HG03432 (cell line): ENCODE results near the gene ME3.

Experiments used
- ATAC-seq: cut with Tn5 transposase; IDR thresholded peaks from one replicate; pipeline ENCODE4 v1.9.1; 2021; ENCODE audit warnings: mild to moderate bottlenecking, moderate library complexity; ENCODE audit not compliant: unreplicated experiment

The ME3 gene

DNA sequence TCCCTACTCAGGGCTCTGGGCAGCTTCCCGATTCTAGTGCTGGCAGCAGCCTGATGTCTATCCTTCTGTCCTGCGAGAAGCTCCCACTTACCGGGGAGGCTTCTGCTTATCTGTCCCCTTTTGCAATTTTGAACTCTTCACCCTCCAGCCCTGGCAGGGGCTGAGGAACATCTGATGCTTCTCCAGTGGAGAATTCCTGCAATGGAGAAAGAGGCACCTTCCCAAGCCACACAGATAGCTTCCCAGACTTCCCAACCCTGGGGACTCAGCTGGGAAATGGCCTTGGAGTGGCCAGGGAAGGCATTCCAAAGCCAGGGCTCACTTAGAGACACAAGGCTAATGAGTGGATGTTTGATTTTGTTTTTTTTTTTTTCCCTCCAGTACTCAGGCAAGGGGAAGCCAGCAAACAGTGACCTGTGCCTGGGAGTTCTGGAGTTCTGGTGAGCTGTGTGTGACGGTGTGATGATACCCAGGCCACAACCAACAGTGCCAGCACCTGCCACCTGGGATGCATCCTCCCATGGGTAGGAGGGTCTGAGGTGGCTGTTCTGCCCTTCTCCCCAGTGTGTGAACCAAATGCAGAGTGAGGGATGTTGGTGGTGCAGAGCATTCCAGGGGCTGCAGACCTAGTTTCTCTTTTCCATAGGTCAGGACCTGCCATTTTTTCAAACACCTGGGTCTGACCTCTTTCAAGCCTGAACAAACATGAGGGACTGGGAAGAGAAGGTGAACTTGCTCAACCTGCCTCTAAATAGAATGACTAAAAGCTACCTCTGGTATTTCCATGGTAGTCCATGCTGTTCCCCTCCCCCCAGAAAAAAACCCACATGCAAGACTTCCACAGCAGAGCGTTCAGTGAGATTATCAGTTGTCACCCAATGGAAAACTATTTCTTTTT is 202.7 kb downstream of the ME3 start:
- ATAC-seq = no peak

DNA sequence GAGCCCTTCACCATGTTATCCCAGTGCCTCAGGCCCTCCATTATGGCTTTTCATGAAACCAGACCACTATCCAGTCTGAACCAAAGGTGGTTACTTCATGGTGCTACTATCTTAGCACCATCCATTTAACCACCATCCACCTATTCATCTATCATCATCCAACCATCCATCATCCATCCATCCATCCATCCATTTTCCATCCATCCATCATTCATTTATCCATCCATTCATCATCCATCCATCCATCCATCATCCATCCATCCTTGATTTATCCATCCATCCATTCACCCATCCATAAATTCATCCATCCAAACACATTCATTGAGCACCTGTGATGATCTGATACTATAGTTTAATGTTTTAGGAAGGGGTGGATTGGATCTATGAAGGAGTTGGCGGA is 204.2 kb downstream of the ME3 start:
- no peak for ATAC-seq

GRCh38 chr11:86464509-86465221 is 207.8 kb downstream of the ME3 start:
- no peak for ATAC-seq

DNA sequence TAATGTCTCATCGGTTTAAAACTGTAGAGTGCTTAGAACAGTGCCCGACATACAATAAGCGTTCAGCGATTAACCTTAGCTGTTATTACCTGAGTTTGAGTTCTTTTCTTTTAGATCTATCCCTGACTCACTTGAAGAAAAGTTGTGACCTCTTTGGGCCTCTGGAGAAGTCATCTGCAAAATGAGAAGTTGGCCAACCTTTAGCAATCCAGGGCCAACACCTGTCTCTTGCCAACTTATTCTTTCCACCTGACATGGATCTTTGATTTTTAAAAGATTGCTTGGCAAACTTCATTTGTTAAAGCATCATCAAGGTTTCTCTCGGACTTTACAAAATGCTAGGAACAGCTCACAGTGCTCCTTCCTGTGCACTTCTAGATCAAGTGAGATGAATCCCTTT is 208.5 kb downstream of the ME3 start:
- ATAC-seq = no peak

DNA sequence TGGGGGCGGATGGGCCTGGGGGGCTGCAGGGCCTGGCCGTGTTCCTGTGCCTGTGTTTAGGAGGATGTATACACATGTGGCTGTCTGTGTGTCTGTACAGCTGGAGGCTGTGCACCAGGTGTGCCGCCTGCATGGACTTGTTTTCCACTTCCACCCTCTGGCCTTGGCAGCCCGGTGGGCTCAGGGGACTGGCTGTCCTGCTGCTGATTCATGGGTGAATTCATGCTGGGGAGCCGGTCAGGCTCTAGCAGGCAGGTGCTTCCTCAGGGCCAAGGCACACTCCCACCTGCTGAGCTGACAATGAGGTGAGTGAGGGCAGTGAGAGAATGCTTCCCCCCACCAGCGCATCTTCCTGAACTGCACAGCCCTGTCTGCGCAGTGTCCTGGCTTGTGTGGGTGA is 209.3 kb downstream of the ME3 start:
- no peak for ATAC-seq

DNA sequence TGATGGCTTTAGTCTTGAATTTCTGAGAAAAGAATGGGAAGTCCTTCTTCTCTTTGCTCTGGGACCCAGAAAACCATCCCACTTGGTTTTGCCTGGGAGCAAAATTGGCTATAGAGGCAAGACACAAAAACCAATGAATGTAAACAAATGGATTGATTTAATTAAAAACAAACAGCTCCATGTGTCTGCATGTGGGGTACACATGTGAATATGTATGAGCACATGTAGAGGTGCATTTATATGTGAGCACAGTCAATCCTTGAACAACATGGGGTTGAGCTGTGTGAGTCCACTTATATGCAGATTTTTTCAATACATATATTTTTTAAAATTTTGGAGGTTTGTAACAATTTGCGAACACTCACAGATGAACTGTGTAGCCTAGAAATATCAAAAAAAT is 210.5 kb downstream of the ME3 start:
- ATAC-seq = no peak

DNA sequence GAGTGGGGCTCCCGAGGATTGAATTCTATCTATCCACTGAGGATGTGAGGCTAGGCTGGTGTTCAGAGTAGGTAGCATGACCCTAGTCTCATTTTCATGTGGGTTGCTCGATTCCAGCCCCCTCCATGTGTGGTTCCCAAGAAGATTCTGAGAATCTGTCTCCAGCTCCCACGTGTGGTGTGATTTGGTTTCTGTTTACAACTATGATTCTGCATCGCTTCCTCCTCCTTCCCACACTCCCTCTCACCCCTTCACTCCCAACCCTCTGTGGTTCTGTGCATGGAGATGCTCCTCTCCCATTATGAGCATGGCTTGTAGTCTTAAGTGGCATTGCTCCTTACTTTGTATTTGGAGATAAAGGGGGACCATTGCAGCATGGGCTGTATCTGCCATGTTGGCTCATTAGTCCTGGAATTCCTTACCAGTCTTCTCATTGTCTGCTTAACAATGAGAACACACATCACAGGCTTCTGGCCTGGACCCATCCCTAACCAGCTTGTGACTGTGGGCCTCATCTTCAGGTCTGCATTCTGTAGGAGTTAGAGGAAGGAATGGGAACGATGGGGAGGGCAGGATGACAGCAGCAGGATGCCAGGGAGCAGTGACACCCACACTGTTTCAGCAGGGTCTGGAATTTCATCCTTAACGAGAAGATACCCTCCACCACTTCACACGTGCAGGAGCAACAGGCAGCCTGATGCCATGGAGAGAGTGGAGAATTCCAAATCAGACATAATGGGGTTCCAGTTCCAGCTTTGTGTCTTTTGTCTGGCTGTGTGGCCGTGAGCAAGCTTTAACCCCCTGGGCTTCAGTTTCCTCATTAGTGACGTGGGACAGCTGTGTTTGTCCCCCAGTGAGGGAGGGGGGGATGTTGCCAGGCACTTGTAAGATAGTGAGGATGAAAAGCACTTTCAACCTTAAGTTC is 211.7 kb downstream of the ME3 start:
- no peak for ATAC-seq

DNA sequence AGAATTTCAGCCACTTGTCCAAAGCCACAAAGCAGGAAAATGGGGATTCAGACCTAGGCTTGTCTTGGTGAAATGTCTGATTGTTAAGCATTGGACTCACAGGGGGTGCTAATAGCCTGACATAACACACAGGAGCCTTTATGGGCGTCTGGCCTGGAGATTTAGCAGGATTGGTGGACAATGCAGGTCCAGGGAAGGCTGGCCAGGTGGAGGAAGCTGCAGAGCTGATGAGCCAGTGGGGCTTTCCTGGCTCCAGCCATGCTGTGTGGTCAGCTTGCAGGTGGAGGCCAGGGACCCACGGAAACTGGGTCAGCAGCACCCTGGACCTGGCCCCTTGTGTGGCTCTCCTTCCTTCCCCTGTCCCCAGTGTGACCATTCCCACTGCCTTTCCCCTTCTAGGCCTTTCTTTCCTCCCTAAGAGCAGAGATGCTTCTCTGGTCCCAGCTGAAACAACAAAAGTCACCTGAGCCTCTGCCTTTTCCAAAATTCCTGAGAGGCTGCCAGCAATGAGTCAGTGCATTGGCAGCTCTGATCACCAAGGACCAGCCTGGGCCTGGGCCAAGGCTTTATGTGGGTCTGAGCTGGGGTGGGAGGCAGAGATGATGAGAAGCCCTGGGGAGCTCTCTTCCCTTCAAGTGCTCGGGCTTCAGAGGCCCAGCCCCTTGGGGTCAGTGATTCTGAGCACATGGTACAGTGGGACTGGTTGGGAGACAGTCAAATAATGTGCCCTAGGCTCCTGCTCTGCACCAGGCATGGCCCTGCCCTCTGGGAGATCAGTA is 212.5 kb downstream of the ME3 start:
- no peak for ATAC-seq

GRCh38 chr11:86459002-86459385 is 213.4 kb downstream of the ME3 start:
- no peak for ATAC-seq

GRCh38 chr11:86458294-86459001 is 214.0 kb downstream of the ME3 start:
- no peak for ATAC-seq

DNA sequence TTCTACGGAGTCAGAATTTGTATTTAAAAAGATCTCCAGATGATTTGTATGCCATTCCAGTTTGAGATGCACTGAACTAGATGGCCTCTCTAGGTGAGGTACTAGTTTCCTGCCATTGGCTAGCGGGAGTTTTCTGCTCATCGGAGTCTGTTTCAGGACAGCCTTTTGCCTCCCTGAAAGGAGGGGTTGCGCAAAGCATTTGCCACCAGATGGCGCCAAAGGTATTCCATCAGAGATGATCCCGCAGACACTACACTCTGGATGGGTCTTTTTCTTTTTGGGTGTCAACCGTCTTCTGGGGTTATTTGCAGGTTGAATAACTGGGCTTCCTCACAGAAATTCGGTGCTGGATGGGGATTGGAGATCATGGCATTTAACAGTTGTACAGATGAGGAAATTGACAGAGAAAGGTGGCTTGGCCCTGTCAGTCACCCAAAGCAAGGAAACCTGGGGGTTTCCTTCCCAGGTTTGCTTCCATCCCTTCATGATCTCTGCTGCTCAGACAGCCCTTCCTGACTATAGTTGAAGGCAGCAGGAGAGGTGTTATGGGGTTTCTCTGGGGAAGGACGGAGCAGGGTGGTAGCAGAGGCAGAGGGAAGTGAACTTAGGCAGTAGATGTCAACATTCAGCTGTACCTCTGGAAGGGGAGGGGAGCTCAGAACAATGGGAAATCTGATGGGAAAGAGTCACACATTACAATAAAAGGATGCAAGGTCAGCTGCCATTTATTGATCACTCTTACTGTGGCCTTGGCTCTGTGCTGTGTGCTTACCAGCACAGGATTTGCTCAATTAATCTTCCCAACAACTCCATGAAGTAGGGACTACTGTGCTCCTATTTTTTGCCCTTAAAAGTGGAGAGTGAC is 216.1 kb downstream of the ME3 start:
- ATAC-seq = peak; percentile 83

- ATAC-seq = no peak
These were observed 219.0 kb downstream of the ME3 start for GRCh38 chr11:86453290-86454030.

- no peak for ATAC-seq
These were observed 222.3 kb downstream of the ME3 start for GRCh38 chr11:86449993-86450629.

- ATAC-seq = peak; percentile 40
These were observed 224.5 kb downstream of the ME3 start for GRCh38 chr11:86447763-86448480.

DNA sequence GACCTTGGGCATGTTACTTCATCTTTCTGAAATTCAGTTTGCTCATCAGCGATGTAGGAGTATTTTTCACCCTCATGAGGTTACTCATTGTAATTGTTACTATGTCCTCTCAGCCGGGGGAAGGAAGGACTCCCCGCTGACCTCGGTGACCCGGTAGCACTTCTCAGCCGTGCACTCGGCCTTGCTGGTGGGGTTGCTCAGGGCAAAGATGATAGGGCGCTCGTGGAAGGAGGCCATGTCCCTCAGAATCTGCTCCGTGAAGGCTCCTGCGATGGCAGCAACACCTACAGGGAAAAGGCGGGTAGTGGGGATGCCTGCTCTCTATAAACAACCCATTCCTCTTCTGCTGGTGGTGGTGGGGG is 225.5 kb downstream of the ME3 start:
- ATAC-seq = no peak

- ATAC-seq = no peak
These were observed 226.1 kb downstream of the ME3 start for GRCh38 chr11:86446163-86446923.
